Frontal cortex (tissue), 4 donors: Measurements from ENCODE around the gene KLK7. TPM values are rescaled to one million over a fixed set of nuclear protein-coding genes. Genes with fewer than 3 reads are reported as not detected.
"Not testable (repeated sequence)": the region's sequence is repeated elsewhere in the genome, so short reads cannot be mapped to it uniquely, and the experiment has no call there.

Experiments used
- DNase-seq, 2 donors: peaks; one replicate each; pipeline ENCODE4 v3.0.0; 2012; ENCODE audit warnings: low spot score in 2 of 2
- FAIRE-seq: peaks from 2 replicates; lab custom pipeline; 2012; peaks lifted over from hg19 to GRCh38; lab: Jason Lieb, UNC
- total RNA-seq: library from RNA; depleted of rRNA; stranded (reverse); fragments of >200 nt; gene quantifications from one replicate; pipeline ENCODE4 v1.2.3, GENCODE V29; 2014
- donor health status: control.
- donor health status: control.
- donor health status: control.

The KLK7 gene
- total RNA-seq, 1 donor from 2014 or later: not detected

- no peak for DNase-seq
- FAIRE-seq: no peak
These were observed 30.5 kb upstream of the KLK7 start for GRCh38 chr19:51014242-51014641.

- DNase-seq: no peak
- FAIRE-seq: no peak
These were observed 29.0 kb upstream of the KLK7 start for GRCh38 chr19:51012661-51013190.

- FAIRE-seq (no peak), DNase-seq (no peak)
These were observed 26.5 kb upstream of the KLK7 start for GRCh38 chr19:51010066-51010795.

GRCh38 chr19:51009061-51009891 is 25.6 kb upstream of the KLK7 start:
- no peak for FAIRE-seq
- no peak for DNase-seq

GRCh38 chr19:51007488-51007887 is 23.8 kb upstream of the KLK7 start:
- DNase-seq (no peak), FAIRE-seq (no peak)

GRCh38 chr19:51006406-51006805 is 22.7 kb upstream of the KLK7 start:
- FAIRE-seq: no peak
- DNase-seq: no peak

GRCh38 chr19:51005248-51005647 is 21.5 kb upstream of the KLK7 start:
- FAIRE-seq (no peak), DNase-seq (no peak)

- DNase-seq (no peak), FAIRE-seq (no peak)
These were observed 19.6 kb upstream of the KLK7 start for GRCh38 chr19:51003316-51003715.

GRCh38 chr19:51002542-51003311 is 19.0 kb upstream of the KLK7 start:
- no peak for FAIRE-seq
- DNase-seq: no peak

GRCh38 chr19:51002089-51002532 is 18.4 kb upstream of the KLK7 start:
- FAIRE-seq: no peak

GRCh38 chr19:51001515-51001914 is 17.8 kb upstream of the KLK7 start, which contains the start of gene KLK8:
KLK8 (minus strand) TSS chr19:51001604; CDS start chr19:51001167, 437 bp downstream.
- no peak for FAIRE-seq
- no peak for DNase-seq

More at GRCh38 chr19:51002089-51002532, 18.4 kb upstream of the KLK7 start:
- no peak for DNase-seq

- DNase-seq (no peak), FAIRE-seq (no peak)
These were observed 17.3 kb upstream of the KLK7 start for GRCh38 chr19:51000981-51001380.

GRCh38 chr19:51000426-51000825 is 16.7 kb upstream of the KLK7 start:
- FAIRE-seq: no peak
- DNase-seq: no peak

GRCh38 chr19:50998686-50999085 is 15.0 kb upstream of the KLK7 start:
- DNase-seq (no peak), FAIRE-seq (no peak)

- DNase-seq (no peak), FAIRE-seq (no peak)
These were observed 14.3 kb upstream of the KLK7 start for GRCh38 chr19:50998061-50998460.

GRCh38 chr19:50994129-50994528 is 10.4 kb upstream of the KLK7 start:
- DNase-seq (no peak), FAIRE-seq (no peak)

GRCh38 chr19:50992666-50993035 is 8.9 kb upstream of the KLK7 start:
- no peak for FAIRE-seq
- no peak for DNase-seq

GRCh38 chr19:50984416-50984815 is 699 bp upstream of the KLK7 start:
- not testable (repeated sequence) for FAIRE-seq, DNase-seq

GRCh38 chr19:50982186-50982585 is 1.5 kb downstream of the KLK7 start:
- DNase-seq (no peak), FAIRE-seq (no peak)

GRCh38 chr19:50981587-50982146 is 2.0 kb downstream of the KLK7 start:
- FAIRE-seq: no peak
- no peak for DNase-seq
